ENCODE results near the gene KIAA1191. TPM values are rescaled to one million over a fixed set of nuclear protein-coding genes. Genes with fewer than 3 reads are reported as not detected.

KIAA1191 gene
- total RNA-seq, 2 donors from 2014 or later = 135 to 172 TPM

DNA sequence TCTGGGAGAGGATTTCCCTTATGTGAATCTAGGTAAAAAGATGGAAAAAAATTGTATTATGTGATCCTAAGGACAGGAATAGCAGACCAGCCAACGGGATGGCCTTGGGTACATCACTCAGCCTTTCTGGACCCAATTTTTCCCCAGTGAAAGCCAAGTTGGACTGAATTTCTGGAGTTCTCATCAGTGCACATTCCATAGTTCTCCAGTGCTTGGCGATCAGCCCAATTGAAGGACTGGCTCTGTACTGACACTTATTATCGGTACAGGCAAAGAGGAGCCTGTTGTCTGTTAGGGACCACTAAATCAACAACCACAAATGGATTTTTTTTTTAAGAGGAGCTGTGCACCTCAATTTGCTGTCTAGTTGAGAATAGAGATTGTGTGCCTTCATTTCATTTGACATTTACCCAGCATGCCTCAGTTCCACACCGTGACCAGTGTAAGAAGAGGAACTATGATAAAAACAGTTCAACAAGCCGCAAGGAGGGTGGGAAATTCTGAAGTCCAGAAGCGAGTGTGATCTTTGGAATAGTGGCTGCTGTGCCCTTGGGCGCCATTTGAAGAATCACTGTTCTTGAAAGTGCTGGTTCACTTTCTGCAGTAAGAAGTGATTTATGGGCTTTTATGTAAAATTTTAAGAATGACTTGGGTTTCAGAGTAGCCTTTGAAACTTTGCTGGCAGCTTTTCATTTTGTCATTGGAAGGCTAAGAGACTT, 11.7 kb upstream of the KIAA1191 start:
- TF ChIP-seq, protein P1, sequence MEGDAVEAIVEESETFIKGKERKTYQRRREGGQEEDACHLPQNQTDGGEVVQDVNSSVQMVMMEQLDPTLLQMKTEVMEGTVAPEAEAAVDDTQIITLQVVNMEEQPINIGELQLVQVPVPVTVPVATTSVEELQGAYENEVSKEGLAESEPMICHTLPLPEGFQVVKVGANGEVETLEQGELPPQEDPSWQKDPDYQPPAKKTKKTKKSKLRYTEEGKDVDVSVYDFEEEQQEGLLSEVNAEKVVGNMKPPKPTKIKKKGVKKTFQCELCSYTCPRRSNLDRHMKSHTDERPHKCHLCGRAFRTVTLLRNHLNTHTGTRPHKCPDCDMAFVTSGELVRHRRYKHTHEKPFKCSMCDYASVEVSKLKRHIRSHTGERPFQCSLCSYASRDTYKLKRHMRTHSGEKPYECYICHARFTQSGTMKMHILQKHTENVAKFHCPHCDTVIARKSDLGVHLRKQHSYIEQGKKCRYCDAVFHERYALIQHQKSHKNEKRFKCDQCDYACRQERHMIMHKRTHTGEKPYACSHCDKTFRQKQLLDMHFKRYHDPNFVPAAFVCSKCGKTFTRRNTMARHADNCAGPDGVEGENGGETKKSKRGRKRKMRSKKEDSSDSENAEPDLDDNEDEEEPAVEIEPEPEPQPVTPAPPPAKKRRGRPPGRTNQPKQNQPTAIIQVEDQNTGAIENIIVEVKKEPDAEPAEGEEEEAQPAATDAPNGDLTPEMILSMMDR (conservative IDR thresholded peaks at IDR 0.05) = no peak
- Histone ChIP-seq H3K36me3 (ENCODE audit: control insufficient read depth, insufficient read depth, low read length) (peaks cover 12% of the 10 kb centered on the region), H3K4me3 (ENCODE audit: low read length) (no peak overlapping the region), H3K4me1 (ENCODE audit: control insufficient read depth, insufficient read depth, low read length) (no peaks in the 10 kb centered on the region), H3K27ac (ENCODE audit: low read depth, low read length) (no peak overlapping the region), H3K27me3 (ENCODE audit: control insufficient read depth, insufficient read depth, low read length, poor library complexity, severe bottlenecking) (no peaks in the 10 kb centered on the region), H3K9me3 (ENCODE audit: control insufficient read depth, low read length) (no peaks in the 10 kb centered on the region), H3K9ac (ENCODE audit: extremely low read depth, low read length, poor library complexity, severe bottlenecking) (no peak overlapping the region)
- Mint-ChIP-seq H3K27ac (no peak overlapping the region), H3K4me3 (no peak overlapping the region), H3K4me1 (no peaks in the 10 kb centered on the region), H3K9me3 (no peaks in the 10 kb centered on the region), H3K27me3 (ENCODE audit: insufficient read depth) (no peaks in the 10 kb centered on the region), H3K36me3 (ENCODE audit: low read depth) (peaks cover 8% of the 10 kb centered on the region)
- WGBS, 2 experiments (ENCODE audit: insufficient coverage in 1 of 2, insufficient read length in 1 of 2) = 95 to 97% methylated on average over 7 of the region's 7 CpGs
- no peak for DNase-seq

DNA sequence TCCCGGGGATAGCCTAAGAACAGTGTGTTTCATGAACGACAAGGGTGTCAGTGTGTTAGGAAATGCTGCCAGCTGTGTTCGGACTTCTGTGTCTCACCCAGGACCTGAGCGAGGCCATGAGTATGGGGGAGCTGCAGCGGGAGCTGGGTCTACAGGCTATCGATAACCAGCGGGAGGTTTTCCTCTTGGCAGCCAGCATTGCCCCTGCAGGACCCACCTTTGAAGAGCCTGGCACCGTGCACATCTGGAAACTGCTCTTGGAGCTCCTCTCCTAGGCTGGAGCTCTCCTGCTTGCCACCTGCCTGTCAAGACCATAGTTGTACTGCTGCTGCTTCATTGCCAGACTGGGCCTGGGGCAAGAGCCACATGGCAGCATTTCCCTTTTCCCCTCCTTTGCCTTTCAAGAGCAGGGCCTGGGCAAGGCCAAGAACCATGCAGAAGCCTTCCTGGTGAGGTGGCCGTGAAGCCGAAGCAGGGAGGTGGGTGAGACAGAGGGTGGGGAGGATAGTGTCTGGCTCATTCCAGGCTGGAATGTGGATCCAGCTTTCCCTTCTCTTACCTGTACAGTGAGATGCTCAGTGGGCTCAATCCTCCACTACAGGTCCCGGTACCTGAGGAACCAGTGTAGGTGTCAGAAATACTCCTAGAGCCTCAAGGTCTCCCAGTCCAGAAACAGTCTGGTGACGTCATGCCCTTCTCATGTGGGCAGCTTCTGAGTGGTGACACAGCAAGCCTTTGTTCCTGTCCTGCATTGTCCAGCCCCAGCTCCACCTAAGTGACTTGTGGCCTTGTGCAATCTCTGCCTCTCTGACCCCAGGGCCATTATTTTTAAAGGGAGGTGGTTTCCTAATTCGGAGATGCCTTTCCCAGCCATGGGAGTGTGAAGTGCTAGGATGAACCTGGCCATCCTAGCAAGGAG, 10.3 kb upstream of the KIAA1191 start:
- H3K27me3 ChIP-seq (ENCODE audit: control insufficient read depth, insufficient read depth, low read length, poor library complexity, severe bottlenecking) = peaks cover under 1% of the 10 kb centered on the region
- no peaks in the 10 kb centered on the region for H3K4me1 Mint-ChIP-seq
- H3K27ac ChIP-seq (ENCODE audit: low read depth, low read length) = no peak overlapping the region
- H3K27me3 Mint-ChIP-seq (ENCODE audit: insufficient read depth) = peaks cover 13% of the 10 kb centered on the region
- H3K36me3 ChIP-seq (ENCODE audit: control insufficient read depth, insufficient read depth, low read length) = peaks cover 12% of the 10 kb centered on the region
- DNase-seq = no peak
- no peaks in the 10 kb centered on the region for H3K9me3 Mint-ChIP-seq
- no peak overlapping the region for H3K27ac Mint-ChIP-seq
- H3K9me3 ChIP-seq (ENCODE audit: control insufficient read depth, low read length) = no peaks in the 10 kb centered on the region
- TF ChIP-seq, protein P1 (conservative IDR thresholded peaks at IDR 0.05) = no peak
- H3K4me1 ChIP-seq (ENCODE audit: control insufficient read depth, insufficient read depth, low read length) = no peaks in the 10 kb centered on the region
- no peak overlapping the region for H3K9ac ChIP-seq (ENCODE audit: extremely low read depth, low read length, poor library complexity, severe bottlenecking)
- H3K4me3 Mint-ChIP-seq = no peak overlapping the region
- H3K4me3 ChIP-seq (ENCODE audit: low read length) = no peak overlapping the region
- 93 to 95% methylated on average over 10 to 13 of the region's 13 CpGs for WGBS, 2 experiments (ENCODE audit: insufficient coverage in 1 of 2, insufficient read length in 1 of 2)
- peaks cover 18% of the 10 kb centered on the region for H3K36me3 Mint-ChIP-seq (ENCODE audit: low read depth)

DNA sequence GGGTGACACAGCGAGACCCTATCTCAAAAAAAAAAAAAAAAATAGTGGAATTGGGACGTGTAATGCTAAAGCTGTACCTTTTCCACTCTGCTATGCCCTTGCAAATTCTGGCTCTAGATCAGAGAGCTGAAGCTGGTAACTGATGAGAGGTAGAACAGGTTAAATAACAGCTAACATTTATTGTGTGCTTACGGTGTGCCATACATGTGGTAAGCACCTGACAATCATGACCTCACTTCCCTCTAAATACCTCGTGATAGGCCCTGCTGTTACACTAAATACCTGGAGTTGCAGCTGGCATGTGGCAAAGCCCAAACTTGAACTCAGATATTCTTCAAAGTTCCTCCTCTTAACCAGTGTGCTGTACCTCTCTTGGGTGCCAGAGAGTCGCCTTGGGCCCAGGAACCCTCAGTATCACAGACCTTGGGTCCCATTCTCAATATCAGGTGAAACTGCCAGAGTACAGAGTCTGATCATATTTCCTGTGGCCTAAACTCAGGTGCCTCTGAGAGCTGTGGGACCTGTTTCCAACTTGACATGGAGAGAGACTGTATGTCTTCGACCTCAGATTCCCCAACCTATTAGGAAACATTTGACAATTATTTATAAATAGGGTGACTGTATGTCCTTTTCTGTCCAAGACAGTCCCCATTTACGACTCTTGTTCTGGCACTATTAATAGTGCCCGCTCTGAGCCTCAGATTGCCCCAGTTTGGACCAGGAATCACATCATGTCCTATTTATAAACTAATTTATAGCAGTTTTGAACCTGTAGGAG, 8.6 kb upstream of the KIAA1191 start:
- H3K27ac ChIP-seq (ENCODE audit: low read depth, low read length) = no peak overlapping the region
- no peak overlapping the region for H3K9ac ChIP-seq (ENCODE audit: extremely low read depth, low read length, poor library complexity, severe bottlenecking)
- no peak overlapping the region for H3K27ac Mint-ChIP-seq
- DNase-seq = no peak
- H3K4me3 ChIP-seq (ENCODE audit: low read length) = no peak overlapping the region
- peaks cover 12% of the 10 kb centered on the region for H3K27me3 ChIP-seq (ENCODE audit: control insufficient read depth, insufficient read depth, low read length, poor library complexity, severe bottlenecking)
- H3K4me1 ChIP-seq (ENCODE audit: control insufficient read depth, insufficient read depth, low read length) = peaks cover 2% of the 10 kb centered on the region
- 89 to 93% methylated on average over 6 to 8 of the region's 8 CpGs for WGBS, 2 experiments (ENCODE audit: insufficient coverage in 1 of 2, insufficient read length in 1 of 2)
- TF ChIP-seq, protein P1 (conservative IDR thresholded peaks at IDR 0.05) = no peak
- H3K9me3 ChIP-seq (ENCODE audit: control insufficient read depth, low read length) = no peaks in the 10 kb centered on the region
- H3K27me3 Mint-ChIP-seq (ENCODE audit: insufficient read depth) = peaks cover 22% of the 10 kb centered on the region
- peaks cover 12% of the 10 kb centered on the region for H3K36me3 ChIP-seq (ENCODE audit: control insufficient read depth, insufficient read depth, low read length)
- H3K9me3 Mint-ChIP-seq = no peaks in the 10 kb centered on the region
- H3K36me3 Mint-ChIP-seq (ENCODE audit: low read depth) = peaks cover 18% of the 10 kb centered on the region
- H3K4me1 Mint-ChIP-seq = no peaks in the 10 kb centered on the region
- H3K4me3 Mint-ChIP-seq = no peak overlapping the region

Data from endodermal cell (in vitro differentiated cells).